ENCODE data around the gene SGSM1. TPM values are rescaled to one million over a fixed set of nuclear protein-coding genes. Genes with fewer than 3 reads are reported as not detected.

SGSM1 gene
- total and polyA plus RNA-seq, 9 of the 15 experiments (the other 6 are each of a cell fraction or from before 2014, with no cell fraction given), result not detected

GRCh38 chr22:24843048-24843447 lies 37.0 kb downstream of the SGSM1 start (continued):
- TF ChIP-seq CHD7 (IDR thresholded peaks at IDR 0.05; ENCODE audit: low read depth, low read length), result no peak
- TF ChIP-seq CREB3 (tag; conservative IDR thresholded peaks at IDR 0.05; ENCODE audit: low read depth), result no peak
